Breast epithelium (tissue), 4 donors: Measurements from ENCODE around the gene KLF5. TPM values are rescaled to one million over a fixed set of nuclear protein-coding genes. Genes with fewer than 3 reads are reported as not detected.

Experiments
- DNase-seq, 2 donors: peaks; one replicate each; pipeline ENCODE4 v3.0.0-alpha.2; 2019; ENCODE audit warnings: low spot score in 2 of 2
- H3K27ac ChIP-seq, 2 donors: fragments of 200-600 bp; sonication (generic) in 1 of 2; one replicate each; pipeline ENCODE4 v1.5.1; 2016 to 2019; ENCODE audit warnings: mild to moderate bottlenecking in 1 of 2
- H3K27me3 ChIP-seq, 2 donors: fragments of 200-600 bp; sonication (generic) in 1 of 2; one replicate each; pipeline versions ENCODE4 v1.5.1 to v1.6.0; 2017 to 2019; ENCODE audit warnings: control low read depth in 1 of 2, mild to moderate bottlenecking in 1 of 2
- H3K36me3 ChIP-seq: fragments of 200-600 bp; one replicate; pipeline ENCODE4 v1.5.1; 2019
- H3K4me1 ChIP-seq, 2 donors: fragments of 200-600 bp; sonication (generic); one replicate each; pipeline ENCODE4 v1.5.1; 2016 to 2019; ENCODE audit warnings: control low read depth in 1 of 2
- H3K4me3 ChIP-seq, 3 donors: fragments of 200-600 bp; sonication (generic); 1 replicate in 2 of 3; 2 replicates in 1 of 3; pipeline ENCODE4 v1.5.1; 2016 to 2019; ENCODE audit warnings: mild to moderate bottlenecking in 3 of 3, moderate library complexity in 2 of 3
- H3K9me3 ChIP-seq, 2 donors: fragments of 200-600 bp; sonication (generic) in 1 of 2; one replicate each; pipeline ENCODE4 v1.5.1; 2016 to 2019; ENCODE audit warnings: control low read depth in 1 of 2
- POLR2A ChIP-seq: fragments of 450-650 bp; IDR thresholded peaks from one replicate; pipeline ENCODE4 v1.6.1; 2016; ENCODE audit warnings: antibody characterized with exemption, mild to moderate bottlenecking, moderate library complexity
- POLR2AphosphoS5 ChIP-seq, 3 donors: sonication (generic); formaldehyde crosslinking; IDR thresholded peaks; one replicate each; pipeline ENCODE4 v1.6.1; 2017; ENCODE audit warnings: antibody characterized with exemption in 3 of 3
- intact Hi-C: fragments of 100-400 bp; cut with DNase I; formaldehyde crosslinking; loops from one replicate; pipeline ENCODE4 v1.15.1; 2023; ENCODE audit warnings: low total_unique reads
- total RNA-seq, 3 donors: library from RNA; depleted of rRNA; stranded (reverse); fragments of >200 nt; gene quantifications; one replicate each; pipeline ENCODE4 v1.1.0, GENCODE V29; 2016
- TF ChIP-seq, protein P1 (sequence below), 3 donors: fragments of 450-650 bp; IDR thresholded peaks; one replicate each; pipeline ENCODE4 v1.5.1; 2016 to 2017; ENCODE audit warnings: antibody characterized with exemption in 3 of 3, mild to moderate bottlenecking in 3 of 3, moderate library complexity in 3 of 3

KLF5 gene
- total RNA-seq, 3 donors from 2014 or later, result 2.2 to 30.7 (median 10.5) TPM

DNA sequence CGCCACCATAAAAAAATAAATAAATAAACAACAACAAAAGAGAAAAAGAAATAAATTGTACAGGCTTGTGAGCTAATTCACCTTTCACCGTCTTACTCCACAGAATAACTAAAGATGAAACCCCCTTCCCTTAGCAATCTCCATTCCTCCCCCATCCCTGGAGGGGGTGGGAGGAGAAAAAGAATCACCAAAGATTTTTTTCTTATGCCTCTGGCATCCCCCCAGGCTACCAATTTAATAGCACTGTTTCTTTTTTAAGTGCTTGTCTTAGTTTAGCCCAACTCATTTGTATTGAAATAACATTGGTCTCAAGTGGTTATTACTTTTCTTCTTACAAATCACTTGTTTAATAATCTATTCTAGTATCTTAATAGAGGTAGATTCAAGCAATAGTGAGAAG lies 23.9 kb upstream of the KLF5 start:
- Histone ChIP-seq H3K4me3 (no peak overlapping the region), H3K9me3 (no peaks in the 10 kb centered on the region), H3K27ac (no peak overlapping the region), H3K36me3 (no peaks in the 10 kb centered on the region), H3K4me1 (no peaks in the 10 kb centered on the region), H3K27me3 (no peaks in the 10 kb centered on the region)
- DNase-seq, result no peak
- intact Hi-C loops, result no loop called here
- TF ChIP-seq POLR2AphosphoS5 (IDR thresholded peaks at IDR 0.05) (no peak), POLR2A (no peak)
- TF ChIP-seq, protein P1, sequence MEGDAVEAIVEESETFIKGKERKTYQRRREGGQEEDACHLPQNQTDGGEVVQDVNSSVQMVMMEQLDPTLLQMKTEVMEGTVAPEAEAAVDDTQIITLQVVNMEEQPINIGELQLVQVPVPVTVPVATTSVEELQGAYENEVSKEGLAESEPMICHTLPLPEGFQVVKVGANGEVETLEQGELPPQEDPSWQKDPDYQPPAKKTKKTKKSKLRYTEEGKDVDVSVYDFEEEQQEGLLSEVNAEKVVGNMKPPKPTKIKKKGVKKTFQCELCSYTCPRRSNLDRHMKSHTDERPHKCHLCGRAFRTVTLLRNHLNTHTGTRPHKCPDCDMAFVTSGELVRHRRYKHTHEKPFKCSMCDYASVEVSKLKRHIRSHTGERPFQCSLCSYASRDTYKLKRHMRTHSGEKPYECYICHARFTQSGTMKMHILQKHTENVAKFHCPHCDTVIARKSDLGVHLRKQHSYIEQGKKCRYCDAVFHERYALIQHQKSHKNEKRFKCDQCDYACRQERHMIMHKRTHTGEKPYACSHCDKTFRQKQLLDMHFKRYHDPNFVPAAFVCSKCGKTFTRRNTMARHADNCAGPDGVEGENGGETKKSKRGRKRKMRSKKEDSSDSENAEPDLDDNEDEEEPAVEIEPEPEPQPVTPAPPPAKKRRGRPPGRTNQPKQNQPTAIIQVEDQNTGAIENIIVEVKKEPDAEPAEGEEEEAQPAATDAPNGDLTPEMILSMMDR (IDR thresholded peaks at IDR 0.05), result no peak

DNA sequence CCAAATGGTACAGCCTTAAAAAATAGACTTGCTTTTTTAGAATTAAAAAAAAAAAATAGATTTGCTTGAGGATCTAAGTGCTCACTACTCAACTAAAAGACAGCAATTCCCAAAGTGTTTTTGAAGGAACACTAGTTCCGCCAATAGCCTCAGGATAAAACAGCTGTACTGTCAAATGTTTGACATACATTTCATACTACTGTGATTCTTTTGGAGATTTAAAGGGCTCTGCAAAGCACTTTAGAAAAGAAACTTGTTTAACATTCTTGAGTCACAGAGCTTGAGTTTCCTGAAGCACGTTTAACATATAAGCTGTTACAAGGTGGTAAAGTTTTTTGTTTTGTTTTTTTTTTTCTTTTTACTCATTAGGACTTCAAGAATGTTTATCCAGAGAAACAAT lies 23.1 kb upstream of the KLF5 start:
- intact Hi-C loops, result no loop called here
- Histone ChIP-seq H3K27me3 (no peaks in the 10 kb centered on the region), H3K4me3 (no peak overlapping the region), H3K27ac (no peak overlapping the region), H3K4me1 (no peaks in the 10 kb centered on the region), H3K9me3 (no peaks in the 10 kb centered on the region), H3K36me3 (no peaks in the 10 kb centered on the region)
- no peak for DNase-seq
- TF ChIP-seq POLR2A (no peak), POLR2AphosphoS5 (IDR thresholded peaks at IDR 0.05) (no peak)
- TF ChIP-seq, protein P1 (IDR thresholded peaks at IDR 0.05), result no peak

DNA sequence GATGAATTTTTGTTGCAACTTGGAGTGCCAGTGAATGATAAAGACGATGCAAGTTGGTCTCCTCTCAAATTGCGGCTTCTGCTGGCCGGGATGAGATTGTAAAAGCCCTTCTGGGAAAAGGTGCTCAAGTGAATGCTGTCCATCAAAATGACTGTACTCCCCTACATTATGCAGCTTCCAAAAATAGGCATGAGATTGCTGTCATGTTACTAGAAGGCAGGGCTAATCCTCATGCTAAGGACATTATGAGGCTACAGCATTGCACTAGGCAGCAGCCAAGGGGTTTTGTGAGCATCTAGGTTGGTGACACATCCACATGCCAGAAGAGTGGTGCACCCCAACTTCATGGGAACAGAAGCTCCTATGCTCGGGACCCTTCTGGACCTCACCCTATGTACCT lies 22.2 kb upstream of the KLF5 start:
- DNase-seq, result no peak
- Histone ChIP-seq H3K27ac (no peak overlapping the region), H3K4me1 (no peaks in the 10 kb centered on the region), H3K27me3 (no peaks in the 10 kb centered on the region), H3K9me3 (no peaks in the 10 kb centered on the region), H3K36me3 (no peaks in the 10 kb centered on the region), H3K4me3 (no peak overlapping the region)
- TF ChIP-seq POLR2A (no peak), POLR2AphosphoS5 (IDR thresholded peaks at IDR 0.05) (no peak)
- TF ChIP-seq, protein P1 (IDR thresholded peaks at IDR 0.05), result no peak
- intact Hi-C loops, result no loop called here

DNA sequence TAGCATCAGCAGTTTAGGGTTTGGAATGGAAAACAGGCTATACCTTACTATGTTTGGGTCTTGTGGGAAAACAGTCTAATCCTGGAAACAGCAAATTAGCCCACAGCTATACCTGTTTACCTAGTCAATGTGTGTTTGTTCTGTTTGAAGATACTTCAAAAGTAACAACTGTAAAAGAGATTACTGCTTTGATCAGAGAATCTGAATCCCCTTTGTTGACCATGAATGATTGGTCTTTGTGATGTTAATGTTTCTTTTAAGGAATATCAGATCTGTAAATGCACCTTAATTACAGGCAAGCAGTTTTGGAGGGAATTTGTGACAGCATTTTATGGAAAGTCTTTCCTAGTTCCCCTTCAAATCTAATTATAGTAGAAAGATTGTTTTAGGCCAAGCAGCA lies 20.7 kb upstream of the KLF5 start:
- no peaks in the 10 kb centered on the region for H3K4me1 ChIP-seq
- intact Hi-C loops, result no loop called here
- no peaks in the 10 kb centered on the region for H3K27me3 ChIP-seq
- TF ChIP-seq, protein P1 (IDR thresholded peaks at IDR 0.05), result no peak
- TF ChIP-seq POLR2AphosphoS5 (IDR thresholded peaks at IDR 0.05) (no peak), POLR2A (no peak)
- H3K27ac ChIP-seq, result no peak overlapping the region
- no peaks in the 10 kb centered on the region for H3K9me3 ChIP-seq
- H3K36me3 ChIP-seq, result no peaks in the 10 kb centered on the region
- no peak for DNase-seq
- no peak overlapping the region for H3K4me3 ChIP-seq

DNA sequence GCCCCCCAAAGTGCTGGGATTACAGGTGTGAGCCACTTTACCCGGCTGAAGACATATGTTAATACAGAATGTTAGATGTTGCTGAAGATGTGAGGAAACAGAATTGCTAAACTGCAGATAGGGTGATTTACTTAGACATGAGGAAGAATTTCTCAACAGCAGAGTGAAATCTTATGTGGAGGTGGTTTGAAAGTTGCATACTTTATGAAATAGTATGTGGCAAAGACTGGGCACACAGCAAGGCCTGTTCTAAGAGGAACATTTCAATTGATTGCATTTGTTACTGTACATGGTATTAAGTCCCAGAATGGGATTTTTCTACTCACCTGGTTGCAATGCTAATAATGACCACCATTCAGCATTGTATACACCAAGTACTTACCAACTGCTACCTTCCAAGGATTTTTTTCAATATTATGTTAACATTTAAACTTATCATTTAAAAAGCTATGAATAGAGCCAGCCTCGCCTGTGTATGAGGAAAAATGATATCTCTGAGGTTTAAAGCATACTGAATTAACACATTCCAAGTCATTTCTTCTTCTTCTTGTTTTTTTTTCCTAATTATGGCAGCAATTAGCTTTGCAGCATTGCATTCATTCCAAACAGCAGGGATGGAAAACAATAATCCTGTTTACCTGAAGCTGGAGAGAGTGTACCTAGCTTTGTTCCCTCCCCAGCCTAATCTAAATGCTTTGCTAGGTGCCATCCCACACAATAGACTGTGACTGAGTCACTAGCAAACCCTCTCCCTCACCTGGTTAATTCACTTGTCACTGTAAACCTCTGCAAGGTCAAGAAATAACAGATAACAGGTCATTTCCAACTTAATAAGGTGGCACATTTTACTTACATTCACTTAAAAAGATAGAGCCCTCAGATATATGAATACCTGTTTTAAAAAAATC lies 19.4 kb upstream of the KLF5 start:
- no peaks in the 10 kb centered on the region for H3K4me1 ChIP-seq
- H3K27me3 ChIP-seq, result no peaks in the 10 kb centered on the region
- H3K4me3 ChIP-seq, result no peak overlapping the region
- TF ChIP-seq, protein P1 (IDR thresholded peaks at IDR 0.05), result no peak
- TF ChIP-seq POLR2A (no peak), POLR2AphosphoS5 (IDR thresholded peaks at IDR 0.05) (no peak)
- no peaks in the 10 kb centered on the region for H3K9me3 ChIP-seq
- DNase-seq, result no peak
- H3K27ac ChIP-seq, result no peak overlapping the region
- no peaks in the 10 kb centered on the region for H3K36me3 ChIP-seq
- intact Hi-C loops, result no loop called here
